Neural cell (in vitro differentiated cells): ENCODE measurements around the gene INSIG1. TPM values are rescaled to one million over a fixed set of nuclear protein-coding genes. Genes with fewer than 3 reads are reported as not detected.

ENCODE experiments used
- H2AFZ ChIP-seq: fragments of 200-600, 300-800 bp; sonication (generic), shearing (Covaris generic); 2 replicates; pipeline ENCODE4 v1.6.0; 2014; ENCODE audit warnings: low read depth, mild to moderate bottlenecking, antibody characterized with exemption, low read length, moderate library complexity
- H3F3A ChIP-seq: fragments of 200-600 bp; shearing (Covaris generic); 2 replicates; pipeline ENCODE4 v1.6.1; 2016; ENCODE audit warnings: mild to moderate bottlenecking, moderate library complexity, mixed read lengths, antibody characterized with exemption, low read length; ENCODE audit not compliant: insufficient read depth, poor library complexity, severe bottlenecking
- H3K27ac ChIP-seq: fragments of 200-600, 300-800 bp; sonication (generic), shearing (Covaris generic); 2 replicates; pipeline ENCODE4 v1.5.1; 2014; ENCODE audit warnings: mild to moderate bottlenecking, low read length, moderate library complexity
- H3K27me3 ChIP-seq: fragments of 300-800, 200-600 bp; sonication (generic), shearing (Covaris generic); 2 replicates; pipeline ENCODE4 v1.6.0; 2014; ENCODE audit warnings: mild to moderate bottlenecking, low read depth, low read length, moderate library complexity; ENCODE audit not compliant: insufficient read depth
- H3K36me3 ChIP-seq: fragments of 300-800, 200-600 bp; sonication (generic), shearing (Covaris generic); 2 replicates; pipeline ENCODE4 v1.5.1; 2014; ENCODE audit warnings: mild to moderate bottlenecking, antibody characterized with exemption, low read length, moderate library complexity; ENCODE audit not compliant: insufficient read depth
- H3K4me2 ChIP-seq: fragments of 300-800, 200-600 bp; sonication (generic), shearing (Covaris generic); 2 replicates; pipeline ENCODE4 v1.6.0; 2014; ENCODE audit warnings: mild to moderate bottlenecking, low read length
- H3K4me3 ChIP-seq: fragments of 300-800, 200-600 bp; sonication (generic), shearing (Covaris generic); 2 replicates; pipeline ENCODE4 v1.5.1; 2014; ENCODE audit warnings: mild to moderate bottlenecking, low read length, moderate library complexity
- H3K79me2 ChIP-seq: fragments of 200-600 bp; shearing (Covaris generic); replicated peaks from 2 replicates; pipeline ENCODE4 v1.6.0; 2014; ENCODE audit warnings: mild to moderate bottlenecking, low read length, moderate library complexity; ENCODE audit not compliant: insufficient read depth
- H3K9ac ChIP-seq: fragments of 300-800, 200-600 bp; sonication (generic), shearing (Covaris generic); 2 replicates; pipeline ENCODE4 v1.6.1; 2016; ENCODE audit warnings: mild to moderate bottlenecking, low read length, mixed read lengths
- H3K9me2 ChIP-seq: fragments of 200-600 bp; shearing (Covaris generic); 2 replicates; pipeline ENCODE4 v1.6.1; 2016; ENCODE audit warnings: mild to moderate bottlenecking, low read length, mixed read lengths; ENCODE audit not compliant: insufficient read depth
- H3K9me3 ChIP-seq: fragments of 200-600, 300-800 bp; sonication (generic), shearing (Covaris generic); 2 replicates; pipeline ENCODE4 v1.6.1; 2016; ENCODE audit warnings: mild to moderate bottlenecking, mixed run types, low read length, moderate library complexity, mixed read lengths
- H4K20me1 ChIP-seq: fragments of 200-600 bp; shearing (Covaris generic); 2 replicates; pipeline ENCODE4 v1.6.1; 2016; ENCODE audit warnings: mild to moderate bottlenecking, mixed run types; ENCODE audit not compliant: insufficient read depth
- CTCF ChIP-seq: fragments of 450-650 bp; IDR thresholded peaks from 2 replicates; pipeline ENCODE4 v1.5.1; 2014; ENCODE audit warnings: antibody characterized with exemption, mild to moderate bottlenecking, moderate library complexity; ENCODE audit not compliant: poor library complexity, severe bottlenecking
- EP300 ChIP-seq: fragments of 450-650 bp; conservative IDR thresholded peaks from 2 replicates; pipeline ENCODE4 v1.6.1; 2014; ENCODE audit warnings: antibody characterized with exemption, mild to moderate bottlenecking, moderate library complexity; ENCODE audit not compliant: poor library complexity, severe bottlenecking
- EZH2 ChIP-seq: fragments of 200-600, 300-800 bp; shearing (Covaris generic), sonication (generic); IDR thresholded peaks from 2 replicates; pipeline ENCODE4 v1.6.1; 2014; ENCODE audit warnings: antibody characterized with exemption, low read length, borderline replicate concordance, mild to moderate bottlenecking; ENCODE audit not compliant: insufficient read depth, poor library complexity, severe bottlenecking
- MXI1 ChIP-seq: fragments of 450-650 bp; conservative IDR thresholded peaks from 2 replicates; pipeline ENCODE4 v1.6.1; 2014; ENCODE audit warnings: antibody characterized with exemption, mild to moderate bottlenecking; ENCODE audit not compliant: poor library complexity, severe bottlenecking
- POLR2AphosphoS5 ChIP-seq: IDR thresholded peaks from 2 replicates; pipeline ENCODE4 v1.6.1; 2012
- RAD21 ChIP-seq: fragments of 450-650 bp; conservative IDR thresholded peaks from 2 replicates; pipeline ENCODE4 v1.6.1; 2014; ENCODE audit warnings: antibody characterized with exemption, mild to moderate bottlenecking, moderate library complexity
- SMC3 ChIP-seq: fragments of 450-650 bp; conservative IDR thresholded peaks from 2 replicates; pipeline ENCODE4 v1.6.1; 2014; ENCODE audit warnings: antibody characterized with exemption, mild to moderate bottlenecking, moderate library complexity; ENCODE audit not compliant: poor library complexity
- TAF1 ChIP-seq: IDR thresholded peaks from 2 replicates; pipeline ENCODE4 v1.6.1; 2012; ENCODE audit warnings: low read depth
- polyA plus RNA-seq: library from polyadenylated mRNA; depleted of rRNA; stranded (reverse); fragments of >200 nt; gene quantifications from 2 replicates; pipeline ENCODE4 v1.2.3, GENCODE V29; 2014
- TF ChIP-seq, protein P1 (sequence below): IDR thresholded peaks from 2 replicates; pipeline ENCODE4 v1.6.1; 2012; ENCODE audit warnings: borderline replicate concordance

The INSIG1 gene
- polyA plus RNA-seq, 1 donor from 2014 or later = 71.0 TPM

- H3K9me2 ChIP-seq = no peaks in the 10 kb centered on the region
- H3K9me3 ChIP-seq = no peaks in the 10 kb centered on the region
- no peaks in the 10 kb centered on the region for H3K36me3 ChIP-seq
- H3K9ac ChIP-seq = no peak overlapping the region
- no peaks in the 10 kb centered on the region for H3F3A ChIP-seq
- no peak overlapping the region for H3K27ac ChIP-seq
- TF ChIP-seq, protein P1, sequence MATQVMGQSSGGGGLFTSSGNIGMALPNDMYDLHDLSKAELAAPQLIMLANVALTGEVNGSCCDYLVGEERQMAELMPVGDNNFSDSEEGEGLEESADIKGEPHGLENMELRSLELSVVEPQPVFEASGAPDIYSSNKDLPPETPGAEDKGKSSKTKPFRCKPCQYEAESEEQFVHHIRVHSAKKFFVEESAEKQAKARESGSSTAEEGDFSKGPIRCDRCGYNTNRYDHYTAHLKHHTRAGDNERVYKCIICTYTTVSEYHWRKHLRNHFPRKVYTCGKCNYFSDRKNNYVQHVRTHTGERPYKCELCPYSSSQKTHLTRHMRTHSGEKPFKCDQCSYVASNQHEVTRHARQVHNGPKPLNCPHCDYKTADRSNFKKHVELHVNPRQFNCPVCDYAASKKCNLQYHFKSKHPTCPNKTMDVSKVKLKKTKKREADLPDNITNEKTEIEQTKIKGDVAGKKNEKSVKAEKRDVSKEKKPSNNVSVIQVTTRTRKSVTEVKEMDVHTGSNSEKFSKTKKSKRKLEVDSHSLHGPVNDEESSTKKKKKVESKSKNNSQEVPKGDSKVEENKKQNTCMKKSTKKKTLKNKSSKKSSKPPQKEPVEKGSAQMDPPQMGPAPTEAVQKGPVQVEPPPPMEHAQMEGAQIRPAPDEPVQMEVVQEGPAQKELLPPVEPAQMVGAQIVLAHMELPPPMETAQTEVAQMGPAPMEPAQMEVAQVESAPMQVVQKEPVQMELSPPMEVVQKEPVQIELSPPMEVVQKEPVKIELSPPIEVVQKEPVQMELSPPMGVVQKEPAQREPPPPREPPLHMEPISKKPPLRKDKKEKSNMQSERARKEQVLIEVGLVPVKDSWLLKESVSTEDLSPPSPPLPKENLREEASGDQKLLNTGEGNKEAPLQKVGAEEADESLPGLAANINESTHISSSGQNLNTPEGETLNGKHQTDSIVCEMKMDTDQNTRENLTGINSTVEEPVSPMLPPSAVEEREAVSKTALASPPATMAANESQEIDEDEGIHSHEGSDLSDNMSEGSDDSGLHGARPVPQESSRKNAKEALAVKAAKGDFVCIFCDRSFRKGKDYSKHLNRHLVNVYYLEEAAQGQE = no peak
- TF ChIP-seq MXI1 (no peak), TAF1 (no peak), RAD21 (no peak), EP300 (no peak), EZH2 (no peak), POLR2AphosphoS5 (no peak), CTCF (no peak), SMC3 (no peak)
- H3K79me2 ChIP-seq = no peaks in the 10 kb centered on the region
- no peak overlapping the region for H3K4me3 ChIP-seq
- H3K4me2 ChIP-seq = no peak overlapping the region
- no peak overlapping the region for H2AFZ ChIP-seq
- H4K20me1 ChIP-seq = no peaks in the 10 kb centered on the region
- H3K27me3 ChIP-seq = no peaks in the 10 kb centered on the region
These were observed 16.2 kb upstream of the INSIG1 start for GRCh38 chr7:155281398-155281969.

DNA sequence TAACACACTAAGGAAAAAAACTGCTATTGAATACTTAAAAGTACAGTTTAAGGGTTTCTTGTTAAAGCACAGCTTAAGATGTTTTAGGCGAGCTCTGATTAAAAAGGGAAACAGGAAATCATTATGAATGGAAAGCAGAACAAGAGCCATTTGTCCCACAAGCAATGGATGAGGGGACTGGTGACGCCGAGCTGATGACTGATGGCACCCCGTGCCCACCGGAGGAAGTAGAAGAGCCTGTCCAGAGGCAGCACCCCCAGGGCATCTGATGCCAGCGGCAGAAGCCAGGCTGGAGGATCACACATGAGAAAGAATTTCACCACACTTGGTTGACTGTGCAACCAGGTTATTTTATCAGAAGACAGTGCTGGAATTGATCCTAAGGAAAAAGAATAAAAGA, 15.0 kb upstream of the INSIG1 start:
- Histone ChIP-seq H3K4me3 (no peak overlapping the region), H3K27me3 (no peaks in the 10 kb centered on the region), H3K36me3 (no peaks in the 10 kb centered on the region), H3K4me2 (no peak overlapping the region), H4K20me1 (no peaks in the 10 kb centered on the region), H3K27ac (no peak overlapping the region), H3K9ac (no peak overlapping the region), H3K79me2 (no peaks in the 10 kb centered on the region), H3K9me3 (no peaks in the 10 kb centered on the region), H2AFZ (no peak overlapping the region), H3F3A (no peaks in the 10 kb centered on the region), H3K9me2 (no peaks in the 10 kb centered on the region)
- TF ChIP-seq POLR2AphosphoS5 = no peak
- TF ChIP-seq, protein P1 = no peak
- TF ChIP-seq EZH2 = no peak
- TF ChIP-seq TAF1 = no peak
- TF ChIP-seq RAD21 = no peak
- TF ChIP-seq EP300 = no peak
- TF ChIP-seq CTCF = no peak
- TF ChIP-seq SMC3 = no peak
- TF ChIP-seq MXI1 = no peak
